Measurements from ENCODE around the gene RNU7-1.

The RNU7-1 gene

GRCh38 chr12:6914246-6914946, 29.2 kb upstream of the RNU7-1 start, which contains the start of gene ENO2:
TSS of gene ENO2 (plus strand) at chr12:6914580. CDS start at chr12:6915833, 1,253 bp downstream.
- no peak for DNase-seq (ENCODE audit: extremely low read depth, low read depth)
- peak within 1 kb of the TSS; percentile 45 for H3K4me3 ChIP-seq (replicated peaks; ENCODE audit: low read depth, low read length)
- TF ChIP-seq, protein P1, sequence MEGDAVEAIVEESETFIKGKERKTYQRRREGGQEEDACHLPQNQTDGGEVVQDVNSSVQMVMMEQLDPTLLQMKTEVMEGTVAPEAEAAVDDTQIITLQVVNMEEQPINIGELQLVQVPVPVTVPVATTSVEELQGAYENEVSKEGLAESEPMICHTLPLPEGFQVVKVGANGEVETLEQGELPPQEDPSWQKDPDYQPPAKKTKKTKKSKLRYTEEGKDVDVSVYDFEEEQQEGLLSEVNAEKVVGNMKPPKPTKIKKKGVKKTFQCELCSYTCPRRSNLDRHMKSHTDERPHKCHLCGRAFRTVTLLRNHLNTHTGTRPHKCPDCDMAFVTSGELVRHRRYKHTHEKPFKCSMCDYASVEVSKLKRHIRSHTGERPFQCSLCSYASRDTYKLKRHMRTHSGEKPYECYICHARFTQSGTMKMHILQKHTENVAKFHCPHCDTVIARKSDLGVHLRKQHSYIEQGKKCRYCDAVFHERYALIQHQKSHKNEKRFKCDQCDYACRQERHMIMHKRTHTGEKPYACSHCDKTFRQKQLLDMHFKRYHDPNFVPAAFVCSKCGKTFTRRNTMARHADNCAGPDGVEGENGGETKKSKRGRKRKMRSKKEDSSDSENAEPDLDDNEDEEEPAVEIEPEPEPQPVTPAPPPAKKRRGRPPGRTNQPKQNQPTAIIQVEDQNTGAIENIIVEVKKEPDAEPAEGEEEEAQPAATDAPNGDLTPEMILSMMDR (IDR thresholded peaks at IDR 0.05; ENCODE audit: low read depth, low read length, missing control alignments): no peak

DNA sequence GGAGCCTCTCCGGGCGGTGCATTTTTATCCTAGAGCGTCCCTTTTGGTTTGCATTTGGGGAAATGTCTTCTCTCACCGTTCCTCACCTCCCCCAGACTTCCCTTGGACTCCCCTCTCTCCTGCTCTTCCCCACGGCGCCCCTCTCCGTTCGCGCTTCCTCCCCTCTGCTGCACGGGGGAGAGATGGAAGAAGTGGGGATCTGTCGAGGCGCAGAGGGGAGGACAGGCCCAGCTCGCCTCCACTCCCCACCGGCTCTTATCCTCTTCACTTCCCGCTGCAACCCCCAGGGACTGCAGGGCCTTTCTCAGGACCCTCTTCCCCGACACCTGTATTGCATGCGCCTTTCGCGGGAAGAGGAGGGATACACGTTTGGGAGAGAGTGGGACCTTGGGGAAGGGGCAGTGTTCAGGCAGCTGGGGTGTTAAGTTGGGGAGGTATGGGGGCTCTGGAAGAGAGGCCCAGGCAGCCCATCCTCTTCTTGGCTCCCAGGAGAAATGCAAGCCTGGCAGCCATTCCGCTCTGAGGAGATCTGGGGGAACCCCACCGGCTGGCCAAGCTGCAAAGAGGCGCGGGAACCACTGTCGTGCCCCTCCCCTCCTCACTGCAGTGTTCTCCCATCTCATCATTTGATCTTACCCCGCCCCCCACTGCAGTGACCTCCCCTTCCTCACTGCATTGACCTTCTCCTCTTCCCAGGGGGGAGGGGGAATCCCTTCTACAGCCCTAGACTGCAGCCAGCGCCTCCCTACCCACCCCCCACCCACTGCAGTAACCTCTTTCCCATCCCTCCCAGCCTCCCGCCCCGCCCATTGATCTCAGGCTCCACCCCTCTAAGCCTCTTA, 28.4 kb upstream of the RNU7-1 start:
- no peak for DNase-seq (ENCODE audit: extremely low read depth, low read depth)
- TF ChIP-seq, protein P1 (IDR thresholded peaks at IDR 0.05; ENCODE audit: low read depth, low read length, missing control alignments): no peak
- H3K4me3 ChIP-seq (replicated peaks; ENCODE audit: low read depth, low read length): peak overlapping the region; percentile 45

- TF ChIP-seq, protein P1 (IDR thresholded peaks at IDR 0.05; ENCODE audit: low read depth, low read length, missing control alignments): no peak
- no peak overlapping the region for H3K4me3 ChIP-seq (replicated peaks; ENCODE audit: low read depth, low read length)
- DNase-seq (ENCODE audit: extremely low read depth, low read depth): no peak
These were observed 27.8 kb upstream of the RNU7-1 start for GRCh38 chr12:6915789-6916285.

DNA sequence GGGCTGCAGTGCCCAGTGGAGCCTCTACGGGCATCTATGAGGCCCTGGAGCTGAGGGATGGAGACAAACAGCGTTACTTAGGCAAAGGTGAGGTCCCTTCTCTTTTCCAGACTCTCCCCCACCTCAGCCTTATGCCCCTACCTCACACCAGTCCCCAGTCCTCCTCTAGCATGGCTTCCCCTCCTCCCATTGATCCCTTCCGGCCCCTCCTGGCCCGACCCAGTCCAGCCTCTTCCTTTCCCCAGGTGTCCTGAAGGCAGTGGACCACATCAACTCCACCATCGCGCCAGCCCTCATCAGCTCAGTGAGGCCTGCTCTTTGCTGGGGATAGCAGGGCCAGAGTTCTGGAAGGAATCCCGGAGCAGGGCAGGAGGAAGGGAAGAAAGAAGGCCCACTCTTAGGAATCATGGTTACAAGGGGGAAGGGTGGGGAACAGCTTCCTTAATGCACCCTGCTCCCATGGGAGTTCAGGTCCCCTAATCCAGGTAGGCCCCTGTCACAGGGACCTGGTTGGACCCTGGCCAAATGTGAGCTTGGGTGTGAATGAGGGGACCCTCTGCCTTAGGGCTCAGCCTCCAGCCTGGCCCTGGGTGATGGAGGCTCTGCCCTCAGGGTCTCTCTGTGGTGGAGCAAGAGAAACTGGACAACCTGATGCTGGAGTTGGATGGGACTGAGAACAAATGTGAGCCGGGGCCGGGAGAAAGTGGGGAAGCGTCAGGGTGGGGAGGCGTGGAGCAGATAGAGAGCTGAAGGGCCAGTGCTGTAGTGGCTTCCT, 27.0 kb upstream of the RNU7-1 start:
- no peak overlapping the region for H3K4me3 ChIP-seq (replicated peaks; ENCODE audit: low read depth, low read length)
- DNase-seq (ENCODE audit: extremely low read depth, low read depth): no peak
- TF ChIP-seq, protein P1 (IDR thresholded peaks at IDR 0.05; ENCODE audit: low read depth, low read length, missing control alignments): no peak

- no peak for DNase-seq (ENCODE audit: extremely low read depth, low read depth)
- H3K4me3 ChIP-seq (replicated peaks; ENCODE audit: low read depth, low read length): no peak overlapping the region
- TF ChIP-seq, protein P1 (IDR thresholded peaks at IDR 0.05; ENCODE audit: low read depth, low read length, missing control alignments): no peak
These were observed 26.0 kb upstream of the RNU7-1 start for GRCh38 chr12:6917491-6918231.

DNA sequence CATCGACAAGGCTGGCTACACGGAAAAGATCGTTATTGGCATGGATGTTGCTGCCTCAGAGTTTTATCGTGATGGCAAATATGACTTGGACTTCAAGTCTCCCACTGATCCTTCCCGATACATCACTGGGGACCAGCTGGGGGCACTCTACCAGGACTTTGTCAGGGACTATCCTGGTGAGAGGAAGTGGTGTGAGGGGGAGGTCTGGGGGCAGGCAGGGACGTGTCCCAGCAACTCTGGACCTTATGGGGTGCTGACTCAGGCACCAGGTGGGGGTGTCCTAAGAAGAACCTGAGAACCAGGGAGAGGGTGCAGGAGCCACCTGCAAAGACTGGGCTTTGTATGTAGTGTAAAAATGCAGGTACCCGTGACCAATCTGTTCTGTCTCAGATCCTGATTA, 24.0 kb upstream of the RNU7-1 start:
- no peak overlapping the region for H3K4me3 ChIP-seq (replicated peaks; ENCODE audit: low read depth, low read length)
- DNase-seq (ENCODE audit: extremely low read depth, low read depth): no peak
- TF ChIP-seq, protein P1 (IDR thresholded peaks at IDR 0.05; ENCODE audit: low read depth, low read length, missing control alignments): peak; percentile 9
